SK-N-MC (cell line): ENCODE data around the gene SMARCD1.
A peak's percentile ranks its signal among the peaks of the same experiment; 100 is the strongest.

Experiments
- DNase-seq: peaks from one replicate; pipeline ENCODE4 v3.0.0-alpha.2; 2011; ENCODE audit warnings: low read depth, low spot score
- H3K27ac ChIP-seq: fragments of 200-600 bp; sonication (generic); 2 replicates; pipeline ENCODE4 v1.5.1; 2016; ENCODE audit warnings: mixed run types
- H3K36me3 ChIP-seq: fragments of 200-600 bp; sonication (generic); 2 replicates; pipeline ENCODE4 v1.6.1; 2017; ENCODE audit warnings: antibody characterized with exemption, low read length, mixed read lengths; ENCODE audit not compliant: insufficient read depth
- H3K4me3 ChIP-seq: fragments of 200-600 bp; sonication (generic); 2 replicates; pipeline ENCODE4 v1.5.1; 2016
- H3K9ac ChIP-seq: fragments of 200-600 bp; sonication (generic); 2 replicates; pipeline ENCODE4 v1.8.0; 2017; ENCODE audit warnings: mixed run types, mixed read lengths; ENCODE audit not compliant: insufficient read length
- H3K9me3 ChIP-seq: fragments of 200-600 bp; sonication (generic); 2 replicates; pipeline ENCODE4 v1.6.1; 2017; ENCODE audit warnings: low read depth, mild to moderate bottlenecking, antibody characterized with exemption, low read length, moderate library complexity, mixed read lengths
- EZH2 ChIP-seq: fragments of 200-600 bp; sonication (generic); IDR thresholded peaks from one replicate; pipeline ENCODE4 v1.6.1; 2017; ENCODE audit warnings: antibody characterized with exemption
- FOXP2 ChIP-seq: optimal IDR thresholded peaks from 2 replicates; pipeline ENCODE3; 2011; ENCODE audit warnings: mild to moderate bottlenecking, moderate library complexity; ENCODE audit not compliant: insufficient read depth; ENCODE audit errors: extremely low read length, control extremely low read depth
- POLR2AphosphoS5 ChIP-seq: IDR thresholded peaks from 2 replicates; pipeline ENCODE4 v1.6.1; 2012; ENCODE audit warnings: mild to moderate bottlenecking, low read depth, low read length, borderline replicate concordance

The SMARCD1 gene

GRCh38 chr12:50053583-50053982 is 31.6 kb upstream of the SMARCD1 start:
- no peak for DNase-seq
- TF ChIP-seq POLR2AphosphoS5 (no peak), EZH2 (no peak), FOXP2 (no peak)
- H3K9me3 ChIP-seq = no peaks in the 10 kb centered on the region

GRCh38 chr12:50055831-50056638 is 29.1 kb upstream of the SMARCD1 start:
- TF ChIP-seq FOXP2 = no peak
- H3K9ac ChIP-seq = no peak overlapping the region
- no peak overlapping the region for H3K4me3 ChIP-seq
- no peaks in the 10 kb centered on the region for H3K36me3 ChIP-seq
- DNase-seq = no peak
- H3K9me3 ChIP-seq = no peaks in the 10 kb centered on the region
- no peak overlapping the region for H3K27ac ChIP-seq

More at GRCh38 chr12:50053583-50053982, 31.6 kb upstream of the SMARCD1 start:
- no peaks in the 10 kb centered on the region for H3K36me3 ChIP-seq
- no peak overlapping the region for H3K9ac ChIP-seq
- H3K4me3 ChIP-seq = no peak overlapping the region
- no peak overlapping the region for H3K27ac ChIP-seq

GRCh38 chr12:50056639-50056976 is 28.5 kb upstream of the SMARCD1 start:
- Histone ChIP-seq H3K27ac (no peak overlapping the region), H3K9ac (no peak overlapping the region), H3K36me3 (no peaks in the 10 kb centered on the region), H3K4me3 (peak overlapping the region; percentile 77), H3K9me3 (no peaks in the 10 kb centered on the region)
- TF ChIP-seq EZH2 (no peak), FOXP2 (no peak), POLR2AphosphoS5 (no peak)
- DNase-seq = no peak

- no peaks in the 10 kb centered on the region for H3K9me3 ChIP-seq
- H3K9ac ChIP-seq = no peak within 1 kb of the TSS
- DNase-seq = no peak
- H3K36me3 ChIP-seq = no peaks in the 10 kb centered on the region
- H3K4me3 ChIP-seq = peak within 1 kb of the TSS; percentile 77
- TF ChIP-seq POLR2AphosphoS5 = no peak
- H3K27ac ChIP-seq = no peak within 1 kb of the TSS
Measured at GRCh38 chr12:50057000-50057841, 27.9 kb upstream of the SMARCD1 start, which contains the start of gene ASIC1. Gene ASIC1, plus strand, starts transcription at chr12:50057596. Its CDS starts 1,171 bp downstream, at chr12:50058767.

GRCh38 chr12:50057896-50058670 is 27.1 kb upstream of the SMARCD1 start:
- DNase-seq = no peak
- H3K9ac ChIP-seq = no peak overlapping the region
- H3K9me3 ChIP-seq = no peaks in the 10 kb centered on the region
- no peak overlapping the region for H3K27ac ChIP-seq
- TF ChIP-seq FOXP2 (no peak), EZH2 (no peak), POLR2AphosphoS5 (no peak)
- H3K36me3 ChIP-seq = no peaks in the 10 kb centered on the region
- peak overlapping the region; percentile 77 for H3K4me3 ChIP-seq

GRCh38 chr12:50058743-50059312 is 26.3 kb upstream of the SMARCD1 start:
- no peak overlapping the region for H3K9ac ChIP-seq
- no peak overlapping the region for H3K4me3 ChIP-seq
- H3K27ac ChIP-seq = no peak overlapping the region
- H3K36me3 ChIP-seq = no peaks in the 10 kb centered on the region
- DNase-seq = no peak
- no peak for TF ChIP-seq FOXP2
- TF ChIP-seq EZH2 = no peak
- no peak for TF ChIP-seq POLR2AphosphoS5
- no peaks in the 10 kb centered on the region for H3K9me3 ChIP-seq

GRCh38 chr12:50059440-50060119 is 25.6 kb upstream of the SMARCD1 start:
- DNase-seq = no peak
- Histone ChIP-seq H3K4me3 (no peak overlapping the region), H3K27ac (no peak overlapping the region), H3K36me3 (no peaks in the 10 kb centered on the region), H3K9me3 (no peaks in the 10 kb centered on the region), H3K9ac (no peak overlapping the region)
- no peak for TF ChIP-seq EZH2
- no peak for TF ChIP-seq POLR2AphosphoS5
- no peak for TF ChIP-seq FOXP2
